ENCODE data around the gene PAPLN.

PAPLN gene

DNA sequence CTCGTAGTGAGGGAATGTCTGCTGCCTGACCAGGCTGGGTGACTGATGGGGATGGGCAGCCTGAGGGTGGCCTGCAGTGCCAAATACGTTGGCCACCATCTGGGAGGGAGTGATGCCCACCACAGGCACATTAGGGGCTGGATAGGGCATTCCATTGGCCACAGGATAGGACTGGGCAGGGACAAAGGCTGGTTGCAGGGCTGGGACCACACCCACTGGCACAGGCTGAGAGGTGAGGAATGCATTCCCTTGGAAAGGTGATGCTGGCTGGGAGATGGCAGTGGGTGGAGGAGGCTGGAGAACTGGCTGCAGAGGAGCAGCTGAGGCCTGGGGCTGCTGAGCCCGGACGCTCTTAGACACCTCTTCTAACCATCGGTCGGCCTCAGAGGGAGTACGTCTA lies 39.5 kb downstream of the PAPLN start:
- Histone ChIP-seq H2AFZ (no peak overlapping the region), H3K36me3 (ENCODE audit: control insufficient read depth, insufficient read depth, low read length) (no peaks in the 10 kb centered on the region)

DNA sequence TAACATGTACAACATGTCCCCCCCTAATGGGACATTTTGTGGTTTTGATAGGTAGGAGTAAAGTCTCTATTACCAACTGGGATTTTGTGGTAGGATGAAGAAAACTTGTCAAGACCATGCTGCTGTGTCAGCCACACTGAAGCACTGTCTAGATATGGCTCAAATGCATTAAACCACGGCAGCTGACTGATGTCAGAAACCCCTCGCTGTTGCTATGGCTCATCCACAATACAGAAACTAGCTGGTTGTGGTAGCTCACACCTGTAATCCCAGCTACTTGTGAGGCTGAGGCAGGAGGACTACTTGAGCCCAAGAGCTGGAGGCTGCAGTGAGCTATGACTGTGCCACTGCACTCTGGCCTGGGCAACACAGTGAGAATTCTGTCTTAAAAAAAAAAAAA lies 40.1 kb downstream of the PAPLN start:
- H3K79me2 ChIP-seq, result no peaks in the 10 kb centered on the region
- H3K4me1 ChIP-seq, result no peaks in the 10 kb centered on the region
- no peaks in the 10 kb centered on the region for H3K36me3 ChIP-seq (ENCODE audit: control insufficient read depth, insufficient read depth, low read length)
- H2AFZ ChIP-seq, result no peak overlapping the region
- H3K4me2 ChIP-seq (ENCODE audit: low read length), result no peak overlapping the region
- no peaks in the 10 kb centered on the region for H3K27me3 ChIP-seq (ENCODE audit: control insufficient read depth, insufficient read depth, low read length)
- TF ChIP-seq, protein P1, sequence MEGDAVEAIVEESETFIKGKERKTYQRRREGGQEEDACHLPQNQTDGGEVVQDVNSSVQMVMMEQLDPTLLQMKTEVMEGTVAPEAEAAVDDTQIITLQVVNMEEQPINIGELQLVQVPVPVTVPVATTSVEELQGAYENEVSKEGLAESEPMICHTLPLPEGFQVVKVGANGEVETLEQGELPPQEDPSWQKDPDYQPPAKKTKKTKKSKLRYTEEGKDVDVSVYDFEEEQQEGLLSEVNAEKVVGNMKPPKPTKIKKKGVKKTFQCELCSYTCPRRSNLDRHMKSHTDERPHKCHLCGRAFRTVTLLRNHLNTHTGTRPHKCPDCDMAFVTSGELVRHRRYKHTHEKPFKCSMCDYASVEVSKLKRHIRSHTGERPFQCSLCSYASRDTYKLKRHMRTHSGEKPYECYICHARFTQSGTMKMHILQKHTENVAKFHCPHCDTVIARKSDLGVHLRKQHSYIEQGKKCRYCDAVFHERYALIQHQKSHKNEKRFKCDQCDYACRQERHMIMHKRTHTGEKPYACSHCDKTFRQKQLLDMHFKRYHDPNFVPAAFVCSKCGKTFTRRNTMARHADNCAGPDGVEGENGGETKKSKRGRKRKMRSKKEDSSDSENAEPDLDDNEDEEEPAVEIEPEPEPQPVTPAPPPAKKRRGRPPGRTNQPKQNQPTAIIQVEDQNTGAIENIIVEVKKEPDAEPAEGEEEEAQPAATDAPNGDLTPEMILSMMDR (IDR thresholded peaks at IDR 0.05), result no peak
- no peak overlapping the region for H3K4me3 ChIP-seq (ENCODE audit: low read depth, low read length)
- H3K9me3 ChIP-seq (ENCODE audit: control insufficient read depth, low read length), result no peaks in the 10 kb centered on the region
- H3K27ac ChIP-seq, result no peak overlapping the region
- H3K9ac ChIP-seq, result no peak overlapping the region

More for the DNA sequence above, 39.5 kb downstream of the PAPLN start:
- no peak overlapping the region for H3K9ac ChIP-seq
- H3K79me2 ChIP-seq, result no peaks in the 10 kb centered on the region
- H3K4me2 ChIP-seq (ENCODE audit: low read length), result no peak overlapping the region
- no peaks in the 10 kb centered on the region for H3K4me1 ChIP-seq
- no peak overlapping the region for H3K4me3 ChIP-seq (ENCODE audit: low read depth, low read length)
- no peak overlapping the region for H3K27ac ChIP-seq
- TF ChIP-seq, protein P1 (IDR thresholded peaks at IDR 0.05), result no peak
- H3K9me3 ChIP-seq (ENCODE audit: control insufficient read depth, low read length), result no peaks in the 10 kb centered on the region
- no peaks in the 10 kb centered on the region for H3K27me3 ChIP-seq (ENCODE audit: control insufficient read depth, insufficient read depth, low read length)

DNA sequence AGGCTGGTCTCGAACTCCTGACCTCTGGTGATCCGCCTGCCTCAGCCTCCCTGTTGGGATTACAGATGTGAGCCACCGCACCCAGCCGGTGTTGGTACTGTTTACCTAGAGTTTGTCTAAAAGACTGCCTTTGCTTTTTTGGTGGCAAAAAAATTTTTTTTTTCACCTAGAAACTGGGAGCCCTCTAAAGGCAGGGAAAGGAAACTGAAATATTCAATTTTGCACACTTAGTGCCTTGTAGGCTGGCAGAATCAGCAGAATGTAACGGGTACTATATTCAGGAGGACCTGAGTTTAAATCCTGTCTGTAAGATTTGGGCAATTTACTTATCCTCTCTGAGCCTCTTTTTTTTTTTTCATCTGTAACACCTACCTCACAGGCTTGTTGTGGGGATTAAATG lies 43.6 kb downstream of the PAPLN start:
- no peaks in the 10 kb centered on the region for H3K27me3 ChIP-seq (ENCODE audit: control insufficient read depth, insufficient read depth, low read length)

DNA sequence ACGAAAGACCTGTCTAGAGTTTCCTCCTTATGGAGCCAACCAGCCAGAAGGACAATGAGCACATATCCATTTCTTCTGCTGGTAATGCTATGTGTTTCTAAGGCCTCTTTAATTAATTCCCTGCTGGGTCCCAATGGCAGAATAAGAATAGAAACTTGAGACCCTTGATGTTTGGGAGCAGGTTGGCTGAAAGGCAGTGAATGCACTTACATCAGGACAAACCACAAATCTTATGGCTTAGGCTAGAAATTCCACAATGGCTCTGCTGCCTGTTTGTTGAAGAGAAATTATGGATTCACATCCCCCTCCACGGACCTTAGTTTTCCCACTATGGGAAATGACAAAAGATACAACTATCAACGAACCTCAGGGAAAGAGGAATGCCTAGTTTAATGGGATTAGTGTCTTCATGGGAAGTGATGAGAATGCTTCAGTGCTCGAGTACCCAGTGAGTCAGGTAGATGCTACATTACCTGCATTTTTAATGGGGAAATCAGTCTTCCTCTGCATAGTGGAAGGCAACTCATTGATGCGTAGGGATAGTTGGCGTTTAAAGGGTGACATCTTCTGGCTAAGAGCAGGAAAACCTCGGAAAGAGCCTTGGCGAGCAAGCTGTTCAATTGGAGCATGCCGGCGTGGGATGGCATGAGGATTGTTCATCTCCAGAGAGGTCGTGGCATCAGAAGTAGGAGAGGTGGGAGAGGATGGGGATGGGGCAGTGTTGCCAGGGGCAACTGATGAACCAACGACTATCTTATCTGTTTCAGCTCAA lies 46.5 kb downstream of the PAPLN start:
- no peaks in the 10 kb centered on the region for H3K36me3 ChIP-seq (ENCODE audit: control insufficient read depth, insufficient read depth, low read length)
- no peak overlapping the region for H3K4me2 ChIP-seq (ENCODE audit: low read length)
- no peaks in the 10 kb centered on the region for H3K79me2 ChIP-seq
- no peaks in the 10 kb centered on the region for H3K9me3 ChIP-seq (ENCODE audit: control insufficient read depth, low read length)
- no peak overlapping the region for H3K4me3 ChIP-seq (ENCODE audit: low read depth, low read length)
- no peaks in the 10 kb centered on the region for H3K27me3 ChIP-seq (ENCODE audit: control insufficient read depth, insufficient read depth, low read length)
- TF ChIP-seq, protein P1 (IDR thresholded peaks at IDR 0.05), result no peak
- H2AFZ ChIP-seq, result no peak overlapping the region
- no peak overlapping the region for H3K9ac ChIP-seq
- no peaks in the 10 kb centered on the region for H3K4me1 ChIP-seq
- no peak overlapping the region for H3K27ac ChIP-seq

More for the DNA sequence above, 43.6 kb downstream of the PAPLN start:
- no peaks in the 10 kb centered on the region for H3K4me1 ChIP-seq
- no peak overlapping the region for H2AFZ ChIP-seq
- TF ChIP-seq, protein P1 (IDR thresholded peaks at IDR 0.05), result no peak
- H3K9ac ChIP-seq, result no peak overlapping the region
- H3K4me2 ChIP-seq (ENCODE audit: low read length), result no peak overlapping the region
- no peak overlapping the region for H3K27ac ChIP-seq
- H3K79me2 ChIP-seq, result no peaks in the 10 kb centered on the region
- no peaks in the 10 kb centered on the region for H3K36me3 ChIP-seq (ENCODE audit: control insufficient read depth, insufficient read depth, low read length)
- no peak overlapping the region for H3K4me3 ChIP-seq (ENCODE audit: low read depth, low read length)
- H3K9me3 ChIP-seq (ENCODE audit: control insufficient read depth, low read length), result no peaks in the 10 kb centered on the region

DNA sequence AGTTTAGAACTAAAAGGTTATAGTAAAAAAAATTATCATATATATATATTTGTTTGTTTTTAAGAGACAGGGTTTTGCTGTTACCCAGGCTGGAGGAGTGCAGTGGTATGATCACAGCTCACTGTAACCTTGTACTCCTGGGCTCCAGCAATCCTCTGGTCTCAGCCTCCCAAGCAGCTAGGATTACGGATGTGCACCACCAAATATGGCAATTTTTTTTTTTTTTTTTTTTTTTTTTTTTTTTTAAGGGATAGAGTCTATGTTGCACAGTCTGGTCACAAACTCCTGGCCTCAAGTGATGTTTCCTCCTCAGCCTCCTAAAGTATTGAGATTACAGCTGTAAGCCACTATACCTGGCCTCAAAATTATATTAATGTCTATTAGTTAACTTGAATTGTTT lies 48.7 kb downstream of the PAPLN start:
- Histone ChIP-seq H2AFZ (no peak overlapping the region), H3K27ac (no peak overlapping the region), H3K4me3 (ENCODE audit: low read depth, low read length) (no peak overlapping the region), H3K9me3 (ENCODE audit: control insufficient read depth, low read length) (no peaks in the 10 kb centered on the region), H3K27me3 (ENCODE audit: control insufficient read depth, insufficient read depth, low read length) (no peaks in the 10 kb centered on the region), H3K36me3 (ENCODE audit: control insufficient read depth, insufficient read depth, low read length) (no peaks in the 10 kb centered on the region), H3K4me2 (ENCODE audit: low read length) (no peak overlapping the region), H3K4me1 (no peaks in the 10 kb centered on the region), H3K79me2 (no peaks in the 10 kb centered on the region), H3K9ac (no peak overlapping the region)
- TF ChIP-seq, protein P1 (IDR thresholded peaks at IDR 0.05), result no peak
